H1 (cell line): ENCODE measurements around the gene PLEKHM3. TPM values are rescaled to one million over a fixed set of nuclear protein-coding genes. Genes with fewer than 3 reads are reported as not detected.
A peak's percentile ranks its signal among the peaks of the same experiment; 100 is the strongest.

Source experiments
- CTCF ChIA-PET: fragments of 300-600 bp; sonication (Branson Sonifier 250); formaldehyde crosslinking; loops from one replicate; lab custom pipeline; 2021; ENCODE audit not compliant: partially characterized antibody; lab: Charles Lee
- POLR2A ChIA-PET: fragments of 300-600 bp; sonication (Branson Sonifier 250); formaldehyde crosslinking; loops from one replicate; lab custom pipeline; 2021; ENCODE audit warnings: inconsistent platforms; ENCODE audit not compliant: partially characterized antibody; lab: Charles Lee
- DNase-seq, 2 experiments: peaks; one replicate each; pipeline versions ENCODE4 v3.0.0 to v3.0.0-alpha.2; 2010 to 2022; ENCODE audit warnings: low spot score in 2 of 2, low read depth in 1 of 2, mixed read lengths in 1 of 2
- FAIRE-seq: peaks from 2 replicates; lab custom pipeline; 2011; peaks lifted over from hg19 to GRCh38; lab: Jason Lieb, UNC
- H2AFZ ChIP-seq: 2 replicates; pipeline ENCODE4 v1.8.1; 2012; ENCODE audit warnings: low read length, inconsistent platforms
- H2AK5ac ChIP-seq: 2 replicates; pipeline ENCODE4 v1.6.1; 2013; ENCODE audit warnings: low read depth, low read length
- H2BK120ac ChIP-seq: replicated peaks from 2 replicates; pipeline ENCODE3; 2013; ENCODE audit warnings: low read depth, low read length, inconsistent platforms
- H2BK12ac ChIP-seq: 2 replicates; pipeline ENCODE4 v1.6.1; 2013; ENCODE audit warnings: low read depth, low read length
- H2BK15ac ChIP-seq: 2 replicates; pipeline ENCODE4 v1.6.1; 2013; ENCODE audit warnings: low read length
- H2BK20ac ChIP-seq: 2 replicates; pipeline ENCODE4 v1.6.1; 2013; ENCODE audit warnings: low read length
- H2BK5ac ChIP-seq: 2 replicates; pipeline ENCODE4 v1.6.1; 2013; ENCODE audit warnings: low read depth, low read length
- H3K14ac ChIP-seq: 2 replicates; pipeline ENCODE4 v1.6.1; 2013; ENCODE audit warnings: inconsistent platforms; ENCODE audit not compliant: insufficient read length
- H3K18ac ChIP-seq: 2 replicates; pipeline ENCODE4 v1.6.1; 2013; ENCODE audit warnings: low read length; ENCODE audit errors: extremely low read depth
- H3K23ac ChIP-seq: 2 replicates; pipeline ENCODE4 v1.6.1; 2013; ENCODE audit warnings: inconsistent platforms; ENCODE audit not compliant: insufficient read length
- H3K23me2 ChIP-seq: 2 replicates; pipeline ENCODE4 v1.6.1; 2013; ENCODE audit warnings: low read depth, low read length
- H3K27ac ChIP-seq: 2 replicates; pipeline ENCODE4 v1.6.1; 2011; ENCODE audit warnings: low read depth, low read length, inconsistent platforms
- H3K27me3 ChIP-seq, 4 experiments: replicated peaks in 1 of 4; 1 replicate in 1 of 4; 2 replicates in 3 of 4; pipeline versions ENCODE4 v1.6.1 to v1.8.1; 2011 to 2013; ENCODE audit warnings: low read length in 3 of 4, mild to moderate bottlenecking in 3 of 4, inconsistent platforms in 2 of 4, mixed read lengths in 2 of 4, moderate library complexity in 1 of 4; ENCODE audit not compliant: control insufficient read depth in 3 of 4, insufficient read depth in 3 of 4; ENCODE audit errors: extremely low read depth in 1 of 4
- H3K36me3 ChIP-seq, 4 experiments: 2 replicates each; pipeline versions ENCODE4 v1.6.1 to v1.8.1; 2011 to 2013; ENCODE audit warnings: mild to moderate bottlenecking in 4 of 4, low read length in 3 of 4, moderate library complexity in 2 of 4, control low read depth in 1 of 4, inconsistent platforms in 1 of 4; ENCODE audit not compliant: insufficient read depth in 4 of 4, control insufficient read depth in 2 of 4
- H3K4ac ChIP-seq: replicated peaks from 2 replicates; pipeline ENCODE3; 2013; ENCODE audit warnings: low read length, low read depth, mixed read lengths, inconsistent platforms; ENCODE audit not compliant: insufficient read length
- H3K4me1 ChIP-seq, 4 experiments: replicated peaks in 1 of 4; 1 replicate in 1 of 4; 2 replicates in 3 of 4; pipeline versions ENCODE4 v1.6.1 to v1.8.1; 2011 to 2013; ENCODE audit warnings: low read length in 3 of 4, inconsistent platforms in 2 of 4, mixed read lengths in 1 of 4; ENCODE audit not compliant: insufficient read depth in 4 of 4, control insufficient read depth in 3 of 4
- H3K4me2 ChIP-seq, 2 experiments: 2 replicates each; pipeline versions ENCODE4 v1.6.1 to v1.8.1; 2011 to 2013; ENCODE audit warnings: low read depth in 2 of 2, low read length in 2 of 2, control low read depth in 1 of 2, inconsistent platforms in 1 of 2, mild to moderate bottlenecking in 1 of 2; ENCODE audit not compliant: insufficient read depth in 1 of 2
- H3K4me3 ChIP-seq, 4 experiments: fragments of 200-600, 300-600 bp in 1 of 4; sonication (generic), shearing (Covaris generic), sonication (Bioruptor Twin) in 1 of 4; 2 replicates each; pipeline versions ENCODE4 v1.5.1 to v1.8.1; 2011 to 2016; ENCODE audit warnings: low read length in 4 of 4, low read depth in 3 of 4, control low read depth in 2 of 4, inconsistent platforms in 2 of 4, mild to moderate bottlenecking in 2 of 4, mixed read lengths in 1 of 4, moderate library complexity in 1 of 4; ENCODE audit not compliant: insufficient read depth in 2 of 4; ENCODE audit errors: extremely low read depth in 1 of 4
- H3K56ac ChIP-seq: replicated peaks from 2 replicates; pipeline ENCODE3; 2013; ENCODE audit warnings: low read depth, mild to moderate bottlenecking, mixed read lengths, low read length, inconsistent platforms; ENCODE audit not compliant: insufficient read length
- H3K79me1 ChIP-seq: 2 replicates; pipeline ENCODE4 v1.6.1; 2013; ENCODE audit warnings: low read depth, low read length, control low read depth
- H3K79me2 ChIP-seq, 2 experiments: 2 replicates each; pipeline versions ENCODE4 v1.6.1 to v1.8.1; 2012 to 2013; ENCODE audit warnings: low read length in 2 of 2, mild to moderate bottlenecking in 2 of 2, inconsistent platforms in 1 of 2; ENCODE audit not compliant: insufficient read depth in 2 of 2, control insufficient read depth in 1 of 2
- H3K9ac ChIP-seq, 4 experiments: replicated peaks in 1 of 4; 1 replicate in 1 of 4; 2 replicates in 3 of 4; pipeline versions ENCODE4 v1.6.1 to v1.8.1; 2011 to 2013; ENCODE audit warnings: low read depth in 3 of 4, low read length in 3 of 4, control low read depth in 2 of 4, mild to moderate bottlenecking in 2 of 4, moderate library complexity in 2 of 4, inconsistent platforms in 1 of 4; ENCODE audit errors: extremely low read depth in 1 of 4
- H3K9me3 ChIP-seq, 2 experiments: 2 replicates each; pipeline versions ENCODE4 v1.6.1 to v1.8.1; 2012 to 2013; ENCODE audit warnings: mild to moderate bottlenecking in 2 of 2, moderate library complexity in 2 of 2, control low read depth in 1 of 2, inconsistent platforms in 1 of 2, low read depth in 1 of 2, low read length in 1 of 2, mixed read lengths in 1 of 2; ENCODE audit not compliant: insufficient read depth in 2 of 2
- H4K20me1 ChIP-seq, 2 experiments: replicated peaks in 1 of 2; 2 replicates each; pipeline versions ENCODE3 to v1.8.1; 2011 to 2013; ENCODE audit warnings: inconsistent platforms in 2 of 2, low read length in 2 of 2, mild to moderate bottlenecking in 1 of 2; ENCODE audit not compliant: insufficient read depth in 2 of 2, control insufficient read depth in 1 of 2
- H4K5ac ChIP-seq: 2 replicates; pipeline ENCODE4 v1.6.1; 2013; ENCODE audit warnings: low read length, low read depth, mixed read lengths, inconsistent platforms; ENCODE audit not compliant: insufficient read length
- H4K8ac ChIP-seq: 2 replicates; pipeline ENCODE4 v1.8.0; 2013; ENCODE audit warnings: mild to moderate bottlenecking, moderate library complexity, low read length, inconsistent platforms; ENCODE audit not compliant: insufficient read depth; ENCODE audit errors: extremely low read depth
- H4K91ac ChIP-seq: replicated peaks from 2 replicates; pipeline ENCODE3; 2013; ENCODE audit warnings: low read length, mixed read lengths, inconsistent platforms; ENCODE audit not compliant: insufficient read length
- CHD2 ChIP-seq: IDR thresholded peaks from 2 replicates; pipeline ENCODE4 v1.6.1; 2012; ENCODE audit warnings: low read length, improper control_type of control experiment
- EP300 ChIP-seq, 2 experiments: IDR thresholded peaks; 1 replicate in 1 of 2; 2 replicates in 1 of 2; pipeline ENCODE4 v1.6.1; 2011 to 2012; ENCODE audit warnings: low read depth in 2 of 2, low read length in 2 of 2, mild to moderate bottlenecking in 2 of 2, borderline replicate concordance in 1 of 2, inconsistent platforms in 1 of 2, moderate library complexity in 1 of 2
- JUND ChIP-seq: IDR thresholded peaks from 2 replicates; pipeline ENCODE4 v1.6.1; 2011; ENCODE audit warnings: mild to moderate bottlenecking, improper control_type of control experiment, low read length
- KDM1A ChIP-seq: fragments of 200-600, 300-600 bp; sonication (generic); IDR thresholded peaks from 2 replicates; pipeline ENCODE4 v1.7.1; 2016; ENCODE audit warnings: mild to moderate bottlenecking, low read length, borderline replicate concordance
- NANOG ChIP-seq: IDR thresholded peaks from 2 replicates; pipeline ENCODE4 v1.6.1; 2011; ENCODE audit warnings: low read length, low read depth, mild to moderate bottlenecking, inconsistent platforms; ENCODE audit not compliant: insufficient read depth, poor library complexity, severe bottlenecking
- RFX5 ChIP-seq: IDR thresholded peaks from 2 replicates; pipeline ENCODE4 v1.6.1; 2011; ENCODE audit warnings: low read depth, low read length, improper control_type of control experiment, borderline replicate concordance
- SIN3A ChIP-seq, 2 experiments: IDR thresholded peaks in 1 of 2; conservative IDR thresholded peaks in 1 of 2; 2 replicates each; pipeline ENCODE4 v1.6.1; 2011 to 2012; ENCODE audit warnings: low read length in 2 of 2, improper control_type of control experiment in 1 of 2, low read depth in 1 of 2, mild to moderate bottlenecking in 1 of 2
- SP1 ChIP-seq: IDR thresholded peaks from 2 replicates; pipeline ENCODE4 v1.6.1; 2011; ENCODE audit warnings: low read depth, low read length
- WGBS, 2 experiments: shearing (Covaris generic) in 1 of 2; methylation state at CpG; one replicate each; pipeline versions ENCODE4 v1.1.6 to v1.1.7; 2013 to 2015; ENCODE audit warnings: low lambda C conversion rate in 2 of 2, mixed read lengths in 2 of 2, inconsistent platforms in 1 of 2, low coverage in 1 of 2, missing lambda C conversion rate in 1 of 2; ENCODE audit not compliant: insufficient replicate concordance in 2 of 2, insufficient coverage in 1 of 2, insufficient read length in 1 of 2; ENCODE audit errors: extremely low coverage in 1 of 2, missing lambda C conversion rate in 1 of 2; 5-methylcytosine and 5-hydroxymethylcytosine counted together
- polyA plus RNA-seq, 7 experiments: library from polyadenylated mRNA; depleted of rRNA in 3 of 7; stranded (reverse) in 5 of 7; unstranded in 2 of 7; fragments of >200 nt in 5 of 7; fragments of 200-250 nt in 2 of 7; gene quantifications; 1 replicate in 5 of 7; 2 replicates in 1 of 7; 4 replicates in 1 of 7; pipeline versions ENCODE4 v1.2.1 to v1.2.3, GENCODE V29; 2011 to 2013; ENCODE audit warnings: missing spikeins in 2 of 7, mixed read lengths in 2 of 7
- total RNA-seq: library from RNA; stranded (reverse); fragmentation: NEBNext Ultra II Directional; extraction: Animal tissue kit (Norgen Biotek cat#: 25700); gene quantifications from 2 replicates; pipeline ENCODE4 v1.2.1, GENCODE V29; 2021

Gene PLEKHM3
- total and polyA plus RNA-seq, 2 of the 8 experiments (the other 6 are each of a cell fraction or from before 2014, with no cell fraction given), result 2.3 to 5.8 TPM

DNA sequence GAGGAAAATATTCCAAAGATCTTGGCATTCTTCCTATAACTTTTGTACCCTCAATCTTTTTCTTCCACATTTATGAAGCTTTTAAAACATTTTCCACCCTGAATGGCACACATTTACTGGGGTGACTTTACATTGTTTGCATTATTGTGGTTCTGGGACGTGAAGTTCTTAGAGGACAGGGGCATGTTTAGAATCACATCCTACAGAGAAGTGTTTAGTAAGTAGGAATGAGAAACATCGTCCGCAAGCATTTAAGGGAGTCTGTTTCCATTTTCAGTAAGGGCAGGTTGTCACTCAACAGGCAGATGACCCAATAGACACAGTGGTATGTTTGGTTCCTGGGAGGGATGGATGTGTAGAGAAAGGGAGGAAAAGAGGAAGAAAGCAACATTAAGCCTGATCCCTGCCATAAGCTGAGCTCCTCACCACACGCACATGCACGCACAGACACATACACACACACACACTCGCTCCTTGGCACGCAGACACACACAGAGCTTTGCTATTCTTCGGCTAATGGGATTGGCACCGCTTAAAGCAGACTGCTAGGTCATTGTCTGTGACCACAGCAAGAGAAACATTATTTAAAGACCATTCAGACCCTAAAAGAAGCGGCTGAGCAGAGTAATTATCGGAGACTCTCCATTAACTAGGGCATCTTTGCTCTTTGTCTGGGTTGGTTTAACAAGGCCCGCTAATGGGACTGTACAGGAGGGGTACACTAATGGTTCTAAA is 14.2 kb upstream of the PLEKHM3 start:
- TF ChIP-seq EP300 (IDR thresholded peaks at IDR 0.05; ENCODE audit: borderline replicate concordance in 1 of 2, low read depth in 2 of 2, low read length in 2 of 2), result no peak
- no peak for TF ChIP-seq SP1
- no peak for TF ChIP-seq SIN3A (conservative IDR thresholded peaks at IDR 0.05 in 1 of 2, IDR thresholded peaks at IDR 0.05 in 1 of 2; ENCODE audit: low read depth in 1 of 2, low read length in 2 of 2)
- no peak for TF ChIP-seq RFX5
- TF ChIP-seq KDM1A, result no peak
- TF ChIP-seq NANOG, result no peak
- TF ChIP-seq CHD2, result no peak
- no peak for TF ChIP-seq JUND
- H4K8ac ChIP-seq, result no peak overlapping the region
- H3K4ac ChIP-seq, result no peak overlapping the region
- CTCF ChIA-PET, result interaction anchor here (0.6 to 8.8 kb wide), 75 partner anchors 8 to 497 kb away, joined by 3 to 157 read pairs (median 7); partner anchors contain the start of genes FZD5, METTL21A and PLEKHM3
- H3K23me2 ChIP-seq, result no peaks in the 10 kb centered on the region
- H3K18ac ChIP-seq, result peak overlapping the region; percentile 78; the same call in 1 of the 2 replicates
- no peak overlapping the region for H3K23ac ChIP-seq
- no peak overlapping the region for H3K9ac ChIP-seq
- FAIRE-seq (no peak), DNase-seq (no peak)
- POLR2A ChIA-PET, result interaction anchor here (1.4 to 2.0 kb wide), 2 partner anchors 271 to 294 kb away, joined by 4 to 12 read pairs; no protein-coding TSS in a partner anchor
- no peak overlapping the region for H3K4me2 ChIP-seq
- H2BK20ac ChIP-seq, result 0 out of 2 replicates have a peak overlapping the region, but pooled peaks have one; percentile 84
- H2AFZ ChIP-seq, result peak overlapping the region; percentile 86
- no peaks in the 10 kb centered on the region for H3K27me3 ChIP-seq
- peaks cover 0 to 3% of the 10 kb centered on the region in 2 experiments; a peak in 2 of 4 replicates for H3K9me3 ChIP-seq
- H3K56ac ChIP-seq, result no peak overlapping the region
- H3K4me1 ChIP-seq, result peaks cover 0 to 13% (median 7%) of the 10 kb centered on the region in 4 experiments; a peak in 2 of 7 replicates
- no peak overlapping the region for H2BK120ac ChIP-seq
- peak overlapping the region; percentile 71; the same call in 1 of the 2 replicates for H2BK5ac ChIP-seq
- no peaks in the 10 kb centered on the region for H3K36me3 ChIP-seq
- H2BK15ac ChIP-seq, result peak overlapping the region; percentile 93
- H4K5ac ChIP-seq, result no peak overlapping the region
- H3K14ac ChIP-seq, result no peak overlapping the region
- H3K79me2 ChIP-seq, result no peaks in the 10 kb centered on the region
- H3K4me3 ChIP-seq, result no peak overlapping the region
- WGBS, 2 experiments, result 90% methylated on average over 12 of the region's 12 CpGs; no CpG with 5 or more reads in 1 of the 2 experiments
- no peaks in the 10 kb centered on the region for H4K20me1 ChIP-seq
- H4K91ac ChIP-seq, result peak overlapping the region; percentile 36
- no peak overlapping the region for H2AK5ac ChIP-seq
- H3K27ac ChIP-seq, result no peak overlapping the region
- H3K79me1 ChIP-seq, result no peaks in the 10 kb centered on the region
- H2BK12ac ChIP-seq, result peak overlapping the region; percentile 73
